DMS53 treated with DMSO at 0.1 percent for 48 hours (cell line): ENCODE data around the gene PLA2G1B.
"Not testable (repeated sequence)": the region's sequence is repeated elsewhere in the genome, so short reads cannot be mapped to it uniquely, and the experiment has no call there.

Experiments
- DNase-seq: peaks from one replicate; lab custom pipeline; 2025; ENCODE audit not compliant: unreplicated experiment; lab: John Stamatoyannopoulos, UW

Gene PLA2G1B

GRCh38 chr12:120359128-120359527, 31.5 kb upstream of the PLA2G1B start:
- no peak for DNase-seq

DNA sequence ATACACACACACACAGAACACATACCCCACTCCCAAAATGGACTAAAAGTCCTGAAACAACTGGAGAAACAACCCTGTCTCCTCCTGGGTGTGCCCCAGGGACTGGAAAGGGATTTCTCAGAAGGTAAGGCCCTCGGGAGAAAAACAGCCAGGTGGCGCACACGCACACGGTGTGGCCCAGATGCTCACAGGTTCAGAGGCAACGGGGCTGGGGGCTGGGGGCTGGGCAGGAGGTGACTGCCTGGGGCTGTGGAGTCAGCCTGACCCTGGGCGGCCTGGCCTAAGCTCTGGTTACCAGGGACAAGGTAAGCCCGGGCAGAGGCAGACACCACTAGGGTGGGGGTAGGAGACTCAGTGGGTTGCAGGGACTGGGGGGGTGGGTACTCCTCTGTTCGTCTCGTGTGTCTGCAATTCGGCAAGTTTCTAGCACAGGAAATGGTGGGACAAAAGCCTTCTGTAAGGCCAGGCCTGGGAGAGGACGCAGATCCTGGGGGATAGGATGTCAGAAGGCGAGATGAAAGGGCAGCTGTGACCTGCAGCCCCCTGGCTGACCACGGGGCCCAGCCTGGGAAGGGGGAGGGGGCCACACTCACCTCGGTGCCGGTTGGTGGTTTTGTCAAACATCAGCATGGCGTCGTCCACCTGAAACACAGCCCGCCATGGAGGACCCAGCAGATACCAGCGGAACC, 31.0 kb upstream of the PLA2G1B start:
- no peak for DNase-seq

GRCh38 chr12:120357104-120357503, 29.5 kb upstream of the PLA2G1B start:
- DNase-seq: no peak

- DNase-seq: peak; percentile 85
Measured at GRCh38 chr12:120356567-120357030, 29.0 kb upstream of the PLA2G1B start.

DNA sequence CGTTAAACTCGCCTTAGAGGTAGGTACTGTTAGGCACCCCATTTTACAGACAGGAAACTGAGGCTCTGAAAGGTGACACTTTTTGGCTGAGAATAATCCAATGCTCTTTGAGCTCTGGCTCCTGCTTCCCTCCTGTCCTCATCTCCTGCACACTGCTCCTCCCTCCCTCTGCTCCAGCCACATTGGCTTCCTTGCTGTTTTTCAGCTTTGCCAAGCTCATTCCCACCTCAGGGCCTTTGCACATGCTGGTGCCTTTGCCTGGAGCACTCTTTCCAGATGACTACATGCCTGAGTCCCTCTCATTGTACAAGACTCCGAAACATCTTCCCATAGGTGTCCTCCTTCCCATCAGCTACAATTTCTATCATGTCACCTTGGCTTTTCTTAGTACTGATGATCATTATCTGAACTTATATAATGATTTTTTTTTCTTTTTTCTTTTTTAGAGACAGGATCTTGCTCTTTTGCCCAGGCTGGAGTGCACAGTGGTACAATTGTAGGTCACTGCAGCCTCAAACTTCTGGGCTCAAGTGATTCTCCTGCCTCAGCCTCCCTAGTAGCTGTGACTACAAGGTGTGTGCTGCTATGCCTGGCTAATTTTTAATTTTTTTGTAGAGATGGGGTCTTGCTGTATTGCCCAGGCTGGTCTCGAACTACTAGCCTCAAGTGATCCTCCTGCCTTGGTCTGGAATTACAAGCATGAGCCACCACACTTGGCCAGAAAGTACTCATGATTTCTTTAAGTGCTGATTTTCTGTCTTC, 26.2 kb upstream of the PLA2G1B start:
- no peak for DNase-seq

GRCh38 chr12:120353136-120353535, 25.6 kb upstream of the PLA2G1B start:
- DNase-seq: no peak

- no peak for DNase-seq
Measured at GRCh38 chr12:120352117-120352516, 24.5 kb upstream of the PLA2G1B start.

DNA sequence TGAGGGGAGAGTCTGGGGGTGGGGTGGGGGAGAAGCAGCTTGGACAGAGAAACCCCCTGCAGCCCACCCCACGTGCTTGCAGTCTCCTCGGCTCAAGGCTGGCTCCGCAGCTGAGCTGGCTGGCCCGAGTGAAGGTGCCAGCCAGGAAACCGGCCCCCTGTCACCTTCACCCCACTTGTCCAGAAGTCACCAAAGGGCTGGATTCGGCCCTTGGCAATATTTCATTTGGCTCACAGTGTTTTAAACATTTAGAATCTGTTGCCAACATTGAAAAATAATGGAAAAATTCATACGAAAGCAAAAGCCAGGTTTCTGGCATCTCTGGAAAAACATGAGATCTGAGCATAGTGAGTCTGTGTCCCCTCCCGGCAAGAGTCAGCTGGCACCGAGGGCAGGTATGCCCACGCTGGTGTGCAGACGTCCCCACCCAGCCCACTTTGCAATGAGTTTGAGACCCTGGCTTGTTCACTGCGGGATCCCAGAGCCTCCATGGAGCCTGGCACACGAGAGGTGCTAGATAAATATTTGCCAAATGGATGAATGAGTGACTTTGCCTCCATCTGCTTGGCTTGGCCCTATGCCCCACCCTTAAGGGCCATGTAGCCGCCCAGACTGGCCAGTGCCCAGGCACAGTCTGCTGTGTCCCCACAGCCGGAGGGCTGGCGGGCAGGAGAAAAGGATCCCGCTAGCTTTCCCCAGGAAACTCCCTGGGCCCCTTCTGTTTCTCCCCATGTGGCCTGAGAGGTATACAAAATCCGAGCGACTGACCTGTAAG, 23.2 kb upstream of the PLA2G1B start:
- peak; percentile 51 for DNase-seq

- DNase-seq: no peak
Measured at GRCh38 chr12:120347766-120348165, 20.2 kb upstream of the PLA2G1B start.

- DNase-seq: no peak
Measured at GRCh38 chr12:120346681-120347080, 19.1 kb upstream of the PLA2G1B start.

GRCh38 chr12:120346031-120346430, 18.5 kb upstream of the PLA2G1B start:
- DNase-seq: no peak

GRCh38 chr12:120343692-120344091, 16.1 kb upstream of the PLA2G1B start:
- DNase-seq: no peak

DNA sequence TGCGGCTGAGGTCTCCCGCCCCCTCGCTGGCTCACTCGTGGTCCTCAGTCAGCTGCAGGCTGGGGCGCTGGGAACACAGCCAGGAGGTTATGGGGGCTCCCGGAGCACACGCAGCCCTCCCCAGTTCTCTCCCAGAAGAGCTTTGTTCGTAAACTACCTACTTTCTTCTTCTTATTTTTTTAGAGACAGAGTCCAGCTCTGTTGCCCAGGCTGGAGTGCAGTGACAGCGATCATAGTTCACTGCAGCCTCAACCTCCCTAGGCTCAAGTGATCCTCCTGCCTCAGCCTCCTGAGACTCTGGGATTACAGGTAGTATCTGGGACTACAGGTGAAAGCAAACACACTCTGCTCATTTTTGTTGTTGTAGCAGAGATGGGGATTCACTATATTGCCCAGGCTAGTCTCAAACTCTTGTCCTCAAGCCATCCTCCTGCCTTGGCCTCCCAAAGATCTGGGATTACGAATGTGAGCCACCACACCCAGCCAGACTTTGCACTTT, 15.5 kb upstream of the PLA2G1B start:
- DNase-seq: no peak

- DNase-seq: no peak
Measured at GRCh38 chr12:120342175-120343038, 14.8 kb upstream of the PLA2G1B start.

GRCh38 chr12:120339256-120339655, 11.7 kb upstream of the PLA2G1B start:
- no peak for DNase-seq

GRCh38 chr12:120337730-120338129, 10.2 kb upstream of the PLA2G1B start:
- DNase-seq: no peak

GRCh38 chr12:120336392-120336791, 8.8 kb upstream of the PLA2G1B start:
- DNase-seq: not testable (repeated sequence)

GRCh38 chr12:120335447-120335846, 7.9 kb upstream of the PLA2G1B start:
- DNase-seq: peak; percentile 67

GRCh38 chr12:120332523-120332922, 4.9 kb upstream of the PLA2G1B start:
- no peak for DNase-seq

- no peak for DNase-seq
Measured at GRCh38 chr12:120332041-120332440, 4.5 kb upstream of the PLA2G1B start.

DNA sequence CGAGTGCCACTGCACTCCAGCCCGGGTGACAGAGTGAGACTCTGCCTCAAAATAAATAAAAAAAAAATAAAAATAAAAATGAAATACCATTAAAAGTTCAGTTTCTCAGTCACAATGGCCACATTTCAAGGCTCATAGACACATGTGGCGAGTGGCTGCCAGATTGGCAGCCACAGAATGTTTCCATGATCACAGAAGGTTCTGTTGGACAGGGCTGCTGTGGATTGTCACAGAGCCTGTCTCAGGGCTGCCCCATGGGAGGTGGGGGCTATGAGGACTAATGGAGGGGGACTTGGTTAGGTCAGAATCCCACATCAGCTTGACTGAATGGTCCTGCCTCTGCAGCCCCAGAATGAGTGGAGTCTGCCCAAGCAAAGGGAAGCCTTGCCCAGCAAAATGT, 3.8 kb upstream of the PLA2G1B start:
- DNase-seq: no peak
